SK-N-SH (cell line): ENCODE measurements around the gene BAIAP2L1. TPM values are rescaled to one million over a fixed set of nuclear protein-coding genes. Genes with fewer than 3 reads are reported as not detected.
A peak's percentile ranks its signal among the peaks of the same experiment; 100 is the strongest.
"Not testable (repeated sequence)": the region's sequence is repeated elsewhere in the genome, so short reads cannot be mapped to it uniquely, and the experiment has no call there.

Source experiments
- CTCF ChIA-PET: fragments of 300-600, 350-600 bp; formaldehyde crosslinking; extraction: SDS; loops from one replicate; lab custom pipeline; 2021; lab: Yijun Ruan, JAX
- POLR2A ChIA-PET: fragments of 350-600 bp; sonication (Branson Sonifier 250); formaldehyde crosslinking; extraction: SDS; loops from one replicate; lab custom pipeline; 2020; ENCODE audit warnings: antibody characterized with exemption, inconsistent platforms; lab: Yijun Ruan, JAX
- DNase-seq: peaks from one replicate; pipeline ENCODE4 v3.0.0; 2012
- H2AFZ ChIP-seq: fragments of 200-600 bp; sonication (generic); 2 replicates; pipeline ENCODE4 v1.8.1; 2016; ENCODE audit warnings: antibody characterized with exemption, mild to moderate bottlenecking, low read depth
- H3F3A ChIP-seq: fragments of 200-600 bp; sonication (generic); replicated peaks from 2 replicates; pipeline ENCODE3; 2016; ENCODE audit warnings: antibody characterized with exemption, mild to moderate bottlenecking; ENCODE audit not compliant: insufficient read depth
- H3K27ac ChIP-seq, 2 experiments: fragments of 200-500 bp in 1 of 2; fragments of 200-600 bp in 1 of 2; sonication (Bioruptor generic) in 1 of 2; sonication (generic), shearing (Covaris generic) in 1 of 2; 2 replicates each; pipeline versions ENCODE4 v1.5.1 to v1.6.1; 2014 to 2016; ENCODE audit warnings: low read depth in 2 of 2, inconsistent platforms in 1 of 2, low read length in 1 of 2, mild to moderate bottlenecking in 1 of 2, mixed read lengths in 1 of 2
- H3K27me3 ChIP-seq: fragments of 200-600 bp; sonication (generic), shearing (Covaris generic); 2 replicates; pipeline ENCODE4 v1.6.1; 2016; ENCODE audit warnings: mixed run types; ENCODE audit not compliant: insufficient read depth
- H3K36me3 ChIP-seq, 2 experiments: fragments of 200-500 bp in 1 of 2; fragments of 200-600 bp in 1 of 2; sonication (Bioruptor generic) in 1 of 2; sonication (generic) in 1 of 2; replicated peaks in 1 of 2; 2 replicates each; pipeline versions ENCODE3 to v1.5.1; 2014 to 2016; ENCODE audit warnings: low read length in 1 of 2, mild to moderate bottlenecking in 1 of 2; ENCODE audit not compliant: insufficient read depth in 2 of 2, control insufficient read depth in 1 of 2
- H3K4me1 ChIP-seq, 2 experiments: fragments of 200-500 bp in 1 of 2; fragments of 200-600 bp in 1 of 2; sonication (Bioruptor generic) in 1 of 2; sonication (generic), shearing (Covaris generic) in 1 of 2; 2 replicates each; pipeline versions ENCODE4 v1.5.1 to v1.6.1; 2014 to 2016; ENCODE audit warnings: low read depth in 1 of 2, low read length in 1 of 2, mixed run types in 1 of 2; ENCODE audit not compliant: insufficient read depth in 2 of 2, control insufficient read depth in 1 of 2
- H3K4me2 ChIP-seq: fragments of 200-600 bp; sonication (generic), shearing (Covaris generic); 2 replicates; pipeline ENCODE4 v1.6.1; 2017; ENCODE audit warnings: mixed run types
- H3K4me3 ChIP-seq, 2 experiments: fragments of 200-500 bp in 1 of 2; fragments of 200-600 bp in 1 of 2; sonication (Bioruptor generic) in 1 of 2; sonication (generic), shearing (Covaris generic) in 1 of 2; 2 replicates each; pipeline versions ENCODE4 v1.5.1 to v1.8.1; 2014 to 2016; ENCODE audit warnings: low read depth in 2 of 2, inconsistent platforms in 1 of 2, low read length in 1 of 2, mild to moderate bottlenecking in 1 of 2, mixed read lengths in 1 of 2, moderate library complexity in 1 of 2
- H3K79me2 ChIP-seq: fragments of 200-600 bp; sonication (generic); 2 replicates; pipeline ENCODE4 v1.8.1; 2017; ENCODE audit warnings: mild to moderate bottlenecking; ENCODE audit not compliant: insufficient read depth
- H3K9ac ChIP-seq: fragments of 200-600 bp; sonication (generic); 2 replicates; pipeline ENCODE4 v1.6.1; 2017; ENCODE audit warnings: mixed run types
- H3K9me2 ChIP-seq: fragments of 200-600 bp; sonication (generic); 2 replicates; pipeline ENCODE4 v1.6.1; 2017; ENCODE audit warnings: mixed run types
- H3K9me3 ChIP-seq: fragments of 200-600 bp; sonication (generic); 2 replicates; pipeline ENCODE4 v1.6.1; 2017; ENCODE audit warnings: mixed run types, mild to moderate bottlenecking, moderate library complexity
- H4K20me1 ChIP-seq: fragments of 200-600 bp; sonication (generic); 2 replicates; pipeline ENCODE4 v1.6.1; 2017; ENCODE audit warnings: mild to moderate bottlenecking, mixed run types; ENCODE audit not compliant: insufficient read depth
- CTCF ChIP-seq: fragments of 200-600 bp; sonication (generic); IDR thresholded peaks from 2 replicates; pipeline ENCODE4 v1.6.1; 2017; ENCODE audit warnings: antibody characterized with exemption, mild to moderate bottlenecking, moderate library complexity
- ELF1 ChIP-seq: IDR thresholded peaks from 2 replicates; pipeline ENCODE4 v1.4.0; 2012
- EZH2phosphoT487 ChIP-seq: fragments of 200-600 bp; sonication (generic); IDR thresholded peaks from 2 replicates; pipeline ENCODE4 v1.6.1; 2017; ENCODE audit warnings: low read depth, mixed run types, mild to moderate bottlenecking, antibody characterized with exemption, moderate library complexity, borderline replicate concordance
- JUND ChIP-seq: IDR thresholded peaks from 2 replicates; pipeline ENCODE4 v1.4.0; 2012
- MAX ChIP-seq: IDR thresholded peaks from 2 replicates; pipeline ENCODE4 v1.4.0; 2012; ENCODE audit warnings: low read depth
- MXI1 ChIP-seq: IDR thresholded peaks from 2 replicates; pipeline ENCODE4 v1.6.1; 2012; ENCODE audit warnings: mild to moderate bottlenecking, low read depth, low read length, improper control_type of control experiment
- PBX3 ChIP-seq: IDR thresholded peaks from 2 replicates; pipeline ENCODE4; 2012
- RAD21 ChIP-seq: IDR thresholded peaks from 2 replicates; pipeline ENCODE4 v1.6.1; 2012; ENCODE audit warnings: mild to moderate bottlenecking, low read length
- SMC3 ChIP-seq: IDR thresholded peaks from 2 replicates; pipeline ENCODE4 v1.6.1; 2012; ENCODE audit warnings: low read depth, low read length, improper control_type of control experiment
- TCF12 ChIP-seq: IDR thresholded peaks from 2 replicates; pipeline ENCODE4 v1.4.0; 2012
- USF1 ChIP-seq: IDR thresholded peaks from 2 replicates; pipeline ENCODE4 v1.4.0; 2012; ENCODE audit warnings: low read depth, borderline replicate concordance
- WGBS: methylation state at CpG from one replicate; pipeline ENCODE4 v1.1.6; 2017; ENCODE audit warnings: low lambda C conversion rate; 5-methylcytosine and 5-hydroxymethylcytosine counted together
- polyA plus RNA-seq, 3 experiments: library from polyadenylated mRNA; depleted of rRNA; stranded (reverse); fragments of >200 nt; gene quantifications; 2 replicates each; pipeline ENCODE4 v1.2.3, GENCODE V29; 2012

BAIAP2L1 gene
- polyA plus RNA-seq, 1 of the 3 experiments (the other 2 are of a cell fraction) = 8.8 TPM

- no peaks in the 10 kb centered on the region for H3K9me3 ChIP-seq
- H4K20me1 ChIP-seq = no peaks in the 10 kb centered on the region
- H3K4me2 ChIP-seq = no peak overlapping the region
- peaks cover 3% of the 10 kb centered on the region for H3F3A ChIP-seq
- whole genome bisulfite sequencing = 79% methylated on average over 2 of the region's 2 CpGs
- no peaks in the 10 kb centered on the region for H3K36me3 ChIP-seq
- no peaks in the 10 kb centered on the region for H3K79me2 ChIP-seq
- H3K27ac ChIP-seq = no peak overlapping the region
- TF ChIP-seq ELF1 (0 out of 2 replicates have a peak, but pooled peaks have one; percentile 19), USF1 (peak; percentile 60; the same call in 1 of the 2 replicates), PBX3 (no peak), JUND (no peak)
- TF ChIP-seq, all 33 proteins: peak for 2
- Histone ChIP-seq H3K4me3 (no peak overlapping the region), H3K9ac (no peak overlapping the region), H3K4me1 (peaks cover 3 to 6% of the 10 kb centered on the region in 2 experiments; a peak in 2 of 4 replicates), H3K27me3 (no peaks in the 10 kb centered on the region; the same call in 1 of the 2 replicates), H3K9me2 (no peaks in the 10 kb centered on the region), H2AFZ (no peak overlapping the region)
- ChIA-PET POLR2A (no interaction called here), CTCF (interaction anchor here (1.3 to 24.4 kb wide), 8 partner anchors 8 to 413 kb away, joined by 3 to 673 read pairs (median 24); partner anchors contain the start of genes BAIAP2L1 and NPTX2)
- DNase-seq = peak; percentile 41
These were observed 22.2 kb upstream of the BAIAP2L1 start for GRCh38 chr7:98423043-98423442.

GRCh38 chr7:98420966-98421612, 20.2 kb upstream of the BAIAP2L1 start:
- H3K36me3 ChIP-seq = no peaks in the 10 kb centered on the region
- no peaks in the 10 kb centered on the region for H3K9me3 ChIP-seq
- no peaks in the 10 kb centered on the region for H3K79me2 ChIP-seq
- no peak overlapping the region for H3K27ac ChIP-seq
- H2AFZ ChIP-seq = no peak overlapping the region
- peaks cover 3 to 6% of the 10 kb centered on the region in 2 experiments; a peak in 2 of 4 replicates for H3K4me1 ChIP-seq
- peak; percentile 74 for TF ChIP-seq SMC3
- TF ChIP-seq MXI1 = no peak
- peak; percentile 100 for TF ChIP-seq CTCF
- no peak for TF ChIP-seq TCF12
- no peak for TF ChIP-seq EZH2phosphoT487
- 0 out of 2 replicates have a peak, but pooled peaks have one; percentile 36 for TF ChIP-seq MAX
- TF ChIP-seq RAD21 = peak; percentile 81
- no peaks in the 10 kb centered on the region for H4K20me1 ChIP-seq
- H3K4me3 ChIP-seq = peak overlapping the region in 1 of 2 experiments; percentile 45; a peak in 1 of 4 replicates
- peak; percentile 87 for DNase-seq
- H3K9ac ChIP-seq = no peak overlapping the region
- no peaks in the 10 kb centered on the region for H3K9me2 ChIP-seq
- POLR2A ChIA-PET = interaction anchor here (1.0 kb wide), 1 partner anchor 457 kb away, joined by 3 read pairs; the partner anchor contains the start of gene TRRAP
- H3K27me3 ChIP-seq = no peaks in the 10 kb centered on the region
- 23% methylated on average over 26 of the region's 27 CpGs for WGBS
- CTCF ChIA-PET = interaction anchor here (0.6 to 24.4 kb wide), 85 partner anchors 9 to 525 kb away, joined by 3 to 673 read pairs (median 4); partner anchors contain the start of genes BAIAP2L1, NPTX2 and TRRAP
- H3K4me2 ChIP-seq = 0 out of 2 replicates have a peak overlapping the region, but pooled peaks have one; percentile 47
- peaks cover 3% of the 10 kb centered on the region for H3F3A ChIP-seq

- H4K20me1 ChIP-seq = not testable (repeated sequence)
- WGBS = 92% methylated on average over 3 of the region's 3 CpGs
These were observed 19.1 kb upstream of the BAIAP2L1 start for GRCh38 chr7:98419988-98420387.

GRCh38 chr7:98419316-98419691, 18.4 kb upstream of the BAIAP2L1 start:
- H3K4me3 ChIP-seq, H3K9me2 ChIP-seq, H3K4me1 ChIP-seq, H4K20me1 ChIP-seq, H3K27me3 ChIP-seq, H3K36me3 ChIP-seq, H3K79me2 ChIP-seq, H3K4me2 ChIP-seq, POLR2A ChIA-PET, H3K9me3 ChIP-seq, DNase-seq, H3F3A ChIP-seq: not testable (repeated sequence)
- WGBS = 92% methylated on average over 5 of the region's 5 CpGs
- Histone ChIP-seq H3K9ac (peak overlapping the region; percentile 1; the same call in 1 of the 2 replicates), H2AFZ (peak overlapping the region; percentile 47; the same call in 1 of the 2 replicates), H3K27ac (peak overlapping the region in 1 of 2 experiments; percentile 78; a peak in 2 of 4 replicates)
- CTCF ChIA-PET = interaction anchor here (0.8 to 24.4 kb wide), 8 partner anchors 9 to 417 kb away, joined by 3 to 673 read pairs (median 4); partner anchors contain the start of genes BAIAP2L1 and NPTX2

More at GRCh38 chr7:98419988-98420387, 19.1 kb upstream of the BAIAP2L1 start:
- H3K27ac ChIP-seq = peak overlapping the region in 1 of 2 experiments; percentile 78; a peak in 2 of 4 replicates
- H3K9ac ChIP-seq, H3K9me2 ChIP-seq, H3K36me3 ChIP-seq, DNase-seq, H2AFZ ChIP-seq, H3K79me2 ChIP-seq, H3K27me3 ChIP-seq, H3F3A ChIP-seq, H3K4me3 ChIP-seq, POLR2A ChIA-PET, H3K4me2 ChIP-seq, H3K9me3 ChIP-seq, H3K4me1 ChIP-seq: not testable (repeated sequence)
- CTCF ChIA-PET = interaction anchor here (0.8 to 24.4 kb wide), 29 partner anchors 10 to 464 kb away, joined by 3 to 673 read pairs (median 5); partner anchors contain the start of gene BAIAP2L1
